KMS-11 (cell line): Measurements from ENCODE around the gene NLRC3.
"Not testable (repeated sequence)": the region's sequence is repeated elsewhere in the genome, so short reads cannot be mapped to it uniquely, and the experiment has no call there.

Experiments
- H2AFZ ChIP-seq: fragments of 200-600 bp; sonication (generic); 2 replicates; pipeline ENCODE4 v1.6.1; 2016; ENCODE audit warnings: antibody characterized with exemption, mixed run types, low read depth
- H3K27ac ChIP-seq: fragments of 200-600 bp; sonication (generic); 2 replicates; pipeline ENCODE4 v1.6.1; 2016; ENCODE audit warnings: mild to moderate bottlenecking, mixed run types
- H3K27me3 ChIP-seq: fragments of 200-600 bp; sonication (generic); 2 replicates; pipeline ENCODE4 v1.6.1; 2017; ENCODE audit warnings: mild to moderate bottlenecking, low read depth, mixed run types, moderate library complexity; ENCODE audit not compliant: insufficient read depth
- H3K36me3 ChIP-seq: fragments of 200-600 bp; sonication (generic); 2 replicates; pipeline ENCODE4 v1.6.1; 2017; ENCODE audit warnings: mild to moderate bottlenecking, mixed run types; ENCODE audit not compliant: insufficient read depth
- H3K4me1 ChIP-seq: fragments of 200-600 bp; sonication (generic); 2 replicates; pipeline ENCODE4 v1.6.1; 2016; ENCODE audit warnings: mild to moderate bottlenecking, low read depth, mixed run types; ENCODE audit not compliant: poor library complexity, severe bottlenecking
- H3K4me2 ChIP-seq: fragments of 200-600 bp; sonication (generic); 2 replicates; pipeline ENCODE4 v1.7.0; 2016; ENCODE audit warnings: mild to moderate bottlenecking, mixed run types
- H3K4me3 ChIP-seq: fragments of 200-600 bp; sonication (generic); IDR thresholded peaks from 2 replicates; pipeline ENCODE4 v1.6.1; 2017; ENCODE audit warnings: low read depth, low read length, mixed read lengths; ENCODE audit not compliant: insufficient read depth
- H3K79me2 ChIP-seq: fragments of 200-600 bp; sonication (generic); 2 replicates; pipeline ENCODE4 v1.6.1; 2016; ENCODE audit warnings: low read depth, mixed run types; ENCODE audit not compliant: insufficient read depth
- H3K9ac ChIP-seq: fragments of 200-600 bp; sonication (generic); 2 replicates; pipeline ENCODE4 v1.6.1; 2016; ENCODE audit warnings: mild to moderate bottlenecking, mixed run types
- H4K20me1 ChIP-seq: fragments of 200-600 bp; sonication (generic); 2 replicates; pipeline ENCODE4 v1.6.1; 2016; ENCODE audit warnings: mild to moderate bottlenecking, mixed run types; ENCODE audit not compliant: insufficient read depth
- CTCF ChIP-seq: fragments of 200-600 bp; sonication (generic); conservative IDR thresholded peaks from 2 replicates; pipeline ENCODE4 v1.6.1; 2017; ENCODE audit warnings: low read depth, mild to moderate bottlenecking, antibody characterized with exemption, low read length, moderate library complexity, mixed read lengths

Gene NLRC3

GRCh38 chr16:3509470-3509928 lies 67.7 kb downstream of the NLRC3 start:
- Histone ChIP-seq H3K36me3 (no peaks in the 10 kb centered on the region), H4K20me1 (no peaks in the 10 kb centered on the region), H3K9ac (peak overlapping the region; percentile 23; the same call in 1 of the 2 replicates), H3K4me3 (no peak overlapping the region), H2AFZ (peak overlapping the region; percentile 8; the same call in 1 of the 2 replicates), H3K4me2 (peak overlapping the region; percentile 19; the same call in 1 of the 2 replicates), H3K79me2 (no peaks in the 10 kb centered on the region), H3K27ac (peak overlapping the region; percentile 79), H3K4me1 (peaks cover 91% of the 10 kb centered on the region), H3K27me3 (no peaks in the 10 kb centered on the region)
- TF ChIP-seq CTCF, result no peak

- Histone ChIP-seq H3K27me3 (no peaks in the 10 kb centered on the region), H3K4me3 (no peak overlapping the region), H2AFZ (no peak overlapping the region), H4K20me1 (no peaks in the 10 kb centered on the region), H3K79me2 (no peaks in the 10 kb centered on the region), H3K9ac (no peak overlapping the region), H3K36me3 (no peaks in the 10 kb centered on the region), H3K27ac (peak overlapping the region; percentile 79), H3K4me2 (peak overlapping the region; percentile 19; the same call in 1 of the 2 replicates), H3K4me1 (peaks cover 91% of the 10 kb centered on the region)
- TF ChIP-seq CTCF, result no peak
Measured at GRCh38 chr16:3508736-3509135, 68.5 kb downstream of the NLRC3 start.

- no peaks in the 10 kb centered on the region for H3K27me3 ChIP-seq
- H3K27ac ChIP-seq, result peak overlapping the region; percentile 66
- peaks cover 65% of the 10 kb centered on the region for H3K4me1 ChIP-seq
- H3K4me3 ChIP-seq, result no peak overlapping the region
- H4K20me1 ChIP-seq, result no peaks in the 10 kb centered on the region
- peak overlapping the region; percentile 22; the same call in 1 of the 2 replicates for H3K9ac ChIP-seq
- no peaks in the 10 kb centered on the region for H3K36me3 ChIP-seq
- H3K79me2 ChIP-seq, result peaks cover 10% of the 10 kb centered on the region
- peak overlapping the region; percentile 3 for H2AFZ ChIP-seq
- no peak for TF ChIP-seq CTCF
- peak overlapping the region; percentile 64 for H3K4me2 ChIP-seq
Measured at GRCh38 chr16:3503523-3503922, 73.7 kb downstream of the NLRC3 start.

GRCh38 chr16:3501783-3502400 lies 75.3 kb downstream of the NLRC3 start:
- H3K4me3 ChIP-seq, result no peak overlapping the region
- peaks cover 52% of the 10 kb centered on the region for H3K4me1 ChIP-seq
- no peaks in the 10 kb centered on the region for H3K36me3 ChIP-seq
- no peaks in the 10 kb centered on the region for H3K27me3 ChIP-seq
- peaks cover 10% of the 10 kb centered on the region for H3K79me2 ChIP-seq
- TF ChIP-seq CTCF, result no peak
- H4K20me1 ChIP-seq, result no peaks in the 10 kb centered on the region
- no peak overlapping the region; the same call in 1 of the 2 replicates for H3K27ac ChIP-seq
- no peak overlapping the region for H3K9ac ChIP-seq
- peak overlapping the region; percentile 96 for H3K4me2 ChIP-seq
- H2AFZ ChIP-seq, result no peak overlapping the region

GRCh38 chr16:3501412-3501761 lies 75.8 kb downstream of the NLRC3 start:
- not testable (repeated sequence) for H3K27me3 ChIP-seq, H3K36me3 ChIP-seq, H4K20me1 ChIP-seq
- Histone ChIP-seq H2AFZ (peak overlapping the region; percentile 83), H3K4me3 (peak overlapping the region; percentile 69), H3K9ac (peak overlapping the region; percentile 74), H3K4me1 (peaks cover 52% of the 10 kb centered on the region), H3K4me2 (peak overlapping the region; percentile 96), H3K27ac (peak overlapping the region; percentile 59), H3K79me2 (peaks cover 10% of the 10 kb centered on the region)
